Memory B cell (primary cell): ENCODE results near the gene LIMS2.

Experiments used
- ATAC-seq: fragments of 150-1000 bp; cut with Tn5 transposase; 2 replicates; pipeline ENCODE4 v1.10.0; 2021; ENCODE audit warnings: low read depth, mild to moderate bottlenecking, moderate library complexity
- DNase-seq, 2 donors: peaks; one replicate each; pipeline ENCODE4 v3.0.0; 2022; ENCODE audit warnings: low spot score in 2 of 2
- H3K27ac Mint-ChIP-seq: one replicate; pipeline ENCODE4 v1.8.0; 2022; ENCODE audit warnings: mild to moderate bottlenecking, moderate library complexity, mixed read lengths
- H3K27me3 Mint-ChIP-seq: one replicate; pipeline ENCODE4 v1.8.0; 2022; ENCODE audit warnings: mixed read lengths
- H3K36me3 Mint-ChIP-seq: one replicate; pipeline ENCODE4 v1.8.0; 2022; ENCODE audit warnings: mild to moderate bottlenecking, mixed read lengths
- H3K4me1 Mint-ChIP-seq: one replicate; pipeline ENCODE4 v1.8.0; 2022; ENCODE audit warnings: mixed read lengths
- H3K4me3 Mint-ChIP-seq: one replicate; pipeline ENCODE4 v1.8.0; 2022; ENCODE audit warnings: mild to moderate bottlenecking, moderate library complexity, mixed read lengths
- H3K9me3 Mint-ChIP-seq: one replicate; pipeline ENCODE4 v1.8.0; 2022; ENCODE audit warnings: mixed read lengths

The LIMS2 gene

DNA sequence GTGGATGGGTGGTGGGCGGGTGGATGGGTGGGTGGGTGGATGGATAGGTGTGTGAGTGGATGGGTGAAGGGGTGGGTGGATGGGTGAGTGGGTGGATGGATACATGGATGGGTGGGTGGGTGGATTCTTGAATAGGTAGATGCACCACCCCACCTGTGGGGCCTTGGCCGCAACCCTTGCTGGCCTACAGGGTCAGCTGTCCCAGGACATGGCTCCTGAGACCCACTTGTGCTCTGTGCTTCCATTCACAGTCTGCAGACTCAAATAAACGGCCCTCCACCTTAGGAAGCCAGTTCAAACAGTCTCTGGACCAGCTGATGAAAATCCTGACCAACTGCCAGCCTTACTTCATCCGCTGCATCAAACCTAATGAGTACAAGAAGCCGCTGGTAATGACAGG lies 85.5 kb downstream of the LIMS2 start:
- H3K27me3 Mint-ChIP-seq = no peaks in the 10 kb centered on the region
- ATAC-seq (no peak), DNase-seq (no peak)
- H3K9me3 Mint-ChIP-seq = no peaks in the 10 kb centered on the region
- H3K27ac Mint-ChIP-seq = no peak overlapping the region
- no peaks in the 10 kb centered on the region for H3K36me3 Mint-ChIP-seq
- no peak overlapping the region for H3K4me3 Mint-ChIP-seq
- peaks cover 12% of the 10 kb centered on the region for H3K4me1 Mint-ChIP-seq

DNA sequence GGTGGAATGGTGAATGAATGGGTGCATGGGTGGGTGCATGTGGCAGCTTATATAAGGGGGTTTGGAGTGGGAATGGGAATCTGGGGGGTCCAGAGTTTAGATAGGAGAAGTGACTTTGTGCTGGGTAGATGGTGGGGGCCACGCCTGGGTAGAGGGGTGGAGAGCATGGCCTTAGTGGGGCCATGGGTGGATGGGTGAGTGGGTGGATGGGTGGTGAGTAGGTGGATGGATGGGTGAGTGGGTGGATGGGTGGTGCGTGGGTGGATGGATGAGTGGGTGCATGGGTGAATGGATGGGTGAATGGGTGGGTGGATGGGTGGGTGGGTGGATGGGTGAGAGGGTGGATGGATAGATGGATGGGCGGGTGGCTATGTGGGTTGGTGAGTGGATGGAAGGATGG lies 86.0 kb downstream of the LIMS2 start:
- Mint-ChIP-seq H3K27ac (no peak overlapping the region), H3K9me3 (no peaks in the 10 kb centered on the region), H3K4me3 (no peak overlapping the region), H3K36me3 (no peaks in the 10 kb centered on the region), H3K27me3 (no peaks in the 10 kb centered on the region), H3K4me1 (peaks cover 8% of the 10 kb centered on the region)
- ATAC-seq (no peak), DNase-seq (no peak)
